Astrocyte (in vitro differentiated cells and primary cell): ENCODE results near the gene PRAC1. TPM values are rescaled to one million over a fixed set of nuclear protein-coding genes. Genes with fewer than 3 reads are reported as not detected.

ENCODE experiments used
- DNase-seq: peaks from one replicate; pipeline ENCODE4 v3.0.0-alpha.2; 2010; ENCODE audit warnings: low read depth
- FAIRE-seq: peaks from 2 replicates; lab custom pipeline; 2011; peaks lifted over from hg19 to GRCh38; lab: Jason Lieb, UNC
- H2AFZ ChIP-seq: 2 replicates; pipeline ENCODE4 v1.6.0; 2012; ENCODE audit warnings: low read depth, low read length, inconsistent platforms
- H3K27ac ChIP-seq: 2 replicates; pipeline ENCODE4 v1.5.1; 2011; ENCODE audit warnings: low read depth, low read length, inconsistent platforms
- H3K27me3 ChIP-seq: 2 replicates; pipeline ENCODE4 v1.6.0; 2011; ENCODE audit warnings: low read length, inconsistent platforms; ENCODE audit not compliant: insufficient read depth
- H3K36me3 ChIP-seq: 2 replicates; pipeline ENCODE4 v1.5.1; 2011; ENCODE audit warnings: low read length, inconsistent platforms; ENCODE audit not compliant: insufficient read depth
- H3K4me1 ChIP-seq: 2 replicates; pipeline ENCODE4 v1.5.1; 2011; ENCODE audit warnings: low read length, inconsistent platforms; ENCODE audit not compliant: insufficient read depth
- H3K4me2 ChIP-seq: 2 replicates; pipeline ENCODE4 v1.6.0; 2012; ENCODE audit warnings: low read length, inconsistent platforms
- H3K4me3 ChIP-seq: 2 replicates; pipeline ENCODE4 v1.5.1; 2011; ENCODE audit warnings: low read depth, mild to moderate bottlenecking, low read length, inconsistent platforms; ENCODE audit not compliant: insufficient read depth
- H3K79me2 ChIP-seq: 2 replicates; pipeline ENCODE4 v1.6.0; 2012; ENCODE audit warnings: mild to moderate bottlenecking, low read length, inconsistent platforms; ENCODE audit not compliant: insufficient read depth
- H3K9ac ChIP-seq: 2 replicates; pipeline ENCODE4 v1.6.0; 2012; ENCODE audit warnings: mild to moderate bottlenecking, low read length, inconsistent platforms
- H3K9me3 ChIP-seq: 2 replicates; pipeline ENCODE4 v1.5.1; 2012; ENCODE audit warnings: low read depth, mild to moderate bottlenecking, low read length, inconsistent platforms; ENCODE audit not compliant: insufficient read depth
- H4K20me1 ChIP-seq: 2 replicates; pipeline ENCODE4 v1.6.0; 2012; ENCODE audit warnings: low read length, inconsistent platforms; ENCODE audit not compliant: insufficient read depth
- H3K27ac Mint-ChIP-seq: one replicate; pipeline ENCODE4 v1.8.0; 2021; ENCODE audit warnings: mild to moderate bottlenecking, mixed read lengths; ENCODE audit not compliant: unreplicated experiment
- H3K27me3 Mint-ChIP-seq: one replicate; pipeline ENCODE4 v1.8.0; 2021; ENCODE audit warnings: low read depth, mixed read lengths; ENCODE audit not compliant: unreplicated experiment
- H3K36me3 Mint-ChIP-seq: one replicate; pipeline ENCODE4 v1.8.0; 2021; ENCODE audit warnings: low read depth, mixed read lengths; ENCODE audit not compliant: unreplicated experiment
- H3K4me1 Mint-ChIP-seq: one replicate; pipeline ENCODE4 v1.8.0; 2021; ENCODE audit warnings: low read depth, mixed read lengths; ENCODE audit not compliant: unreplicated experiment
- H3K4me3 Mint-ChIP-seq: one replicate; pipeline ENCODE4 v1.8.0; 2021; ENCODE audit warnings: mild to moderate bottlenecking, moderate library complexity, mixed read lengths; ENCODE audit not compliant: unreplicated experiment
- H3K9me3 Mint-ChIP-seq: one replicate; pipeline ENCODE4 v1.8.0; 2021; ENCODE audit warnings: mild to moderate bottlenecking, mixed read lengths; ENCODE audit not compliant: unreplicated experiment
- CTCF ChIP-seq: IDR thresholded peaks from 2 replicates; pipeline ENCODE4 v1.5.1; 2011; ENCODE audit warnings: low read depth, mild to moderate bottlenecking, inconsistent platforms, low read length, moderate library complexity; ENCODE audit not compliant: insufficient read depth
- EZH2 ChIP-seq: IDR thresholded peaks from 2 replicates; pipeline ENCODE4 v1.6.1; 2012; ENCODE audit warnings: mild to moderate bottlenecking, low read length, inconsistent platforms; ENCODE audit not compliant: insufficient read depth
- total RNA-seq: library from RNA; stranded (reverse); gene quantifications from 2 replicates; pipeline ENCODE4 v1.2.1, GENCODE V29; 2021

PRAC1 gene
- total RNA-seq, 1 donor from 2014 or later: not detected

GRCh38 chr17:48745381-48746275 is 23.3 kb upstream of the PRAC1 start:
- Histone ChIP-seq H3K36me3 (no peaks in the 10 kb centered on the region), H3K4me2 (no peak overlapping the region), H2AFZ (no peak overlapping the region), H3K27me3 (peaks cover 95% of the 10 kb centered on the region), H3K4me1 (no peaks in the 10 kb centered on the region), H3K9ac (no peak overlapping the region), H3K9me3 (peaks cover 2% of the 10 kb centered on the region), H3K79me2 (no peaks in the 10 kb centered on the region), H3K4me3 (no peak overlapping the region), H3K27ac (no peak overlapping the region), H4K20me1 (peaks cover 10% of the 10 kb centered on the region)
- Mint-ChIP-seq H3K4me1 (no peaks in the 10 kb centered on the region), H3K27me3 (peaks cover 95% of the 10 kb centered on the region), H3K4me3 (no peak overlapping the region), H3K27ac (no peak overlapping the region), H3K36me3 (no peaks in the 10 kb centered on the region), H3K9me3 (peaks cover 2% of the 10 kb centered on the region)
- TF ChIP-seq EZH2 (no peak), CTCF (no peak)
- FAIRE-seq: no peak
- no peak for DNase-seq

GRCh38 chr17:48740537-48740936 is 18.2 kb upstream of the PRAC1 start:
- H3K27me3 Mint-ChIP-seq: peaks cover 96% of the 10 kb centered on the region
- no peaks in the 10 kb centered on the region for H3K36me3 ChIP-seq
- no peak for DNase-seq
- no peaks in the 10 kb centered on the region for H3K36me3 Mint-ChIP-seq
- TF ChIP-seq CTCF: no peak
- no peak for TF ChIP-seq EZH2
- peaks cover 12% of the 10 kb centered on the region for H3K9me3 Mint-ChIP-seq
- no peak overlapping the region for H3K4me3 ChIP-seq
- no peak overlapping the region for H3K9ac ChIP-seq
- H3K27ac ChIP-seq: no peak overlapping the region
- no peaks in the 10 kb centered on the region for H4K20me1 ChIP-seq
- H3K27me3 ChIP-seq: peaks cover 91% of the 10 kb centered on the region
- no peak for FAIRE-seq
- H3K27ac Mint-ChIP-seq: no peak overlapping the region
- H2AFZ ChIP-seq: no peak overlapping the region
- no peaks in the 10 kb centered on the region for H3K4me1 ChIP-seq
- no peaks in the 10 kb centered on the region for H3K79me2 ChIP-seq
- H3K4me3 Mint-ChIP-seq: no peak overlapping the region
- no peak overlapping the region for H3K4me2 ChIP-seq
- H3K9me3 ChIP-seq: no peaks in the 10 kb centered on the region
- H3K4me1 Mint-ChIP-seq: no peaks in the 10 kb centered on the region
